ENCODE measurements around the gene CCDC127.

DNA sequence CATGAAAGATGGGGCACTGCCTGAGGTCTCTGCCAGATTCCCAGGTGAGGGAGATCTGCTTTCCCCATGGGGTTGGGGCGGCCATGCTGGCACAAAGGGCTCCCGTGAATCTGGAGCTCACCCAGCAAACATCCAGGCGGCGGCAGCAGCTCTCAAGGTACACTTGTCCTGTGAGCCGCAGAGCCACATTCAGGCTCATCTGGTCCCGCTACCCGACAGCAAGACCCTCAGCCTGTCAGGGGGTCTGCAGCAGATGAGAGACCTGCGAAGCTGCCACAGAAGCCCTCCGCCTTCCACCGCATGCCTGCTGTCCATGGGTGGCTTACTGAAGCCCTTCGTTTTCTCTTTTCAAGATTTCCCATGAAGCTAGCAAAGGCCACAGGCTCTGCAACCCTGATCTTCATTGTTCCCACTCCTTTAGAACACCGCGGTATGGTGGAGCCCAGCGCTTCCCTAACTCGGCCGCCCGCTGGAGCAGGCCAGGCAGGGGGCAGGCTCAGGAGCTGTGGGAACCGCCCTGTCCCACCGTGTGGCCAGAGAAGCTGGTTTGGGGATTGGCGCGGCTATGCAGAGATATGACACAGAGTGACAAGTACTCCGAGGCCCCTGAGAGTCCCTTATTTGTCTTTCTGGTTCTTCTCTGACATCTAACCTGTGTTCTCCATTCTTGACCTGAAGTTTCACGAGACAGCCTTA lies 17.9 kb downstream of the CCDC127 start:
- TF ChIP-seq, protein P1, sequence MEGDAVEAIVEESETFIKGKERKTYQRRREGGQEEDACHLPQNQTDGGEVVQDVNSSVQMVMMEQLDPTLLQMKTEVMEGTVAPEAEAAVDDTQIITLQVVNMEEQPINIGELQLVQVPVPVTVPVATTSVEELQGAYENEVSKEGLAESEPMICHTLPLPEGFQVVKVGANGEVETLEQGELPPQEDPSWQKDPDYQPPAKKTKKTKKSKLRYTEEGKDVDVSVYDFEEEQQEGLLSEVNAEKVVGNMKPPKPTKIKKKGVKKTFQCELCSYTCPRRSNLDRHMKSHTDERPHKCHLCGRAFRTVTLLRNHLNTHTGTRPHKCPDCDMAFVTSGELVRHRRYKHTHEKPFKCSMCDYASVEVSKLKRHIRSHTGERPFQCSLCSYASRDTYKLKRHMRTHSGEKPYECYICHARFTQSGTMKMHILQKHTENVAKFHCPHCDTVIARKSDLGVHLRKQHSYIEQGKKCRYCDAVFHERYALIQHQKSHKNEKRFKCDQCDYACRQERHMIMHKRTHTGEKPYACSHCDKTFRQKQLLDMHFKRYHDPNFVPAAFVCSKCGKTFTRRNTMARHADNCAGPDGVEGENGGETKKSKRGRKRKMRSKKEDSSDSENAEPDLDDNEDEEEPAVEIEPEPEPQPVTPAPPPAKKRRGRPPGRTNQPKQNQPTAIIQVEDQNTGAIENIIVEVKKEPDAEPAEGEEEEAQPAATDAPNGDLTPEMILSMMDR (IDR thresholded peaks at IDR 0.05), result no peak
- no peak for TF ChIP-seq POLR2A (IDR thresholded peaks at IDR 0.05)
